GM21423 (cell line): Measurements from ENCODE around the gene MEGF6.

ENCODE experiments used
- ATAC-seq: cut with Tn5 transposase; IDR thresholded peaks from one replicate; pipeline ENCODE4 v1.9.1; 2021; ENCODE audit warnings: mild to moderate bottlenecking, moderate library complexity; ENCODE audit not compliant: unreplicated experiment

MEGF6 gene

GRCh38 chr1:3463891-3464648 lies 147.2 kb downstream of the MEGF6 start:
- ATAC-seq = no peak

- ATAC-seq = no peak
These were observed 147.9 kb downstream of the MEGF6 start for GRCh38 chr1:3463408-3463863.

GRCh38 chr1:3463013-3463385 lies 148.3 kb downstream of the MEGF6 start:
- no peak for ATAC-seq

- ATAC-seq = no peak
These were observed 148.8 kb downstream of the MEGF6 start for GRCh38 chr1:3462356-3463012.

GRCh38 chr1:3461934-3462275 lies 149.4 kb downstream of the MEGF6 start:
- no peak for ATAC-seq

GRCh38 chr1:3461238-3461933 lies 149.9 kb downstream of the MEGF6 start:
- ATAC-seq = no peak

- no peak for ATAC-seq
These were observed 150.6 kb downstream of the MEGF6 start for GRCh38 chr1:3460672-3461131.

GRCh38 chr1:3459940-3460671 lies 151.2 kb downstream of the MEGF6 start:
- ATAC-seq = no peak

- no peak for ATAC-seq
These were observed 152.0 kb downstream of the MEGF6 start for GRCh38 chr1:3459051-3459908.

- no peak for ATAC-seq
These were observed 153.1 kb downstream of the MEGF6 start for GRCh38 chr1:3457910-3458883.

GRCh38 chr1:3456964-3457909 lies 154.1 kb downstream of the MEGF6 start:
- no peak for ATAC-seq

GRCh38 chr1:3456449-3456963 lies 154.8 kb downstream of the MEGF6 start:
- ATAC-seq = no peak

GRCh38 chr1:3455670-3456448 lies 155.4 kb downstream of the MEGF6 start:
- ATAC-seq = no peak

GRCh38 chr1:3454811-3455618 lies 156.3 kb downstream of the MEGF6 start:
- no peak for ATAC-seq

GRCh38 chr1:3453891-3454810 lies 157.2 kb downstream of the MEGF6 start, which contains the start of gene ARHGEF16:
TSS of gene ARHGEF16 (plus strand) at chr1:3454665. CDS start at chr1:3463085, 8,420 bp downstream.
- no peak for ATAC-seq
